Daoy (cell line): Measurements from ENCODE around the gene PDHX. TPM values are rescaled to one million over a fixed set of nuclear protein-coding genes. Genes with fewer than 3 reads are reported as not detected.

Source experiments
- DNase-seq: peaks from one replicate; pipeline ENCODE4 v3.0.0-alpha.2; 2015; ENCODE audit warnings: low read depth
- total RNA-seq: library from RNA; depleted of rRNA; stranded (reverse); fragments of >200 nt; shearing (Covaris generic); gene quantifications from 2 replicates; pipeline ENCODE4 v1.2.3, GENCODE V29; 2014

PDHX gene
- total RNA-seq, 1 experiment from 2014 or later = 52.5 TPM

DNA sequence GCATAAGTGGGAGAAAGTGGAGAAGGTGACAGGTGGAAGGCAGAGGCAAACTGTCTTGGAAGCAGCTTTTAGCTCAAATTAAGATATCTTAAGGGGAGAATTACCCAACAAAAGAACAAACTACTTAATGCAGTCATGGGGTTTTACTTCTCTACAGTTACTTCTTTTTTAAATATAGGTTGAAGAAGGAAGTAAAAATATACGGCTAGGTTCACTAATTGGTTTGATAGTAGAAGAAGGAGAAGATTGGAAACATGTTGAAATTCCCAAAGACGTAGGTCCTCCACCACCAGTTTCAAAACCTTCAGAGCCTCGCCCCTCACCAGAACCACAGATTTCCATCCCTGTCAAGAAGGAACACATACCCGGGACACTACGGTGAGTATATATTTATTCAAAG is 40.8 kb downstream of the PDHX start:
- DNase-seq = no peak

DNA sequence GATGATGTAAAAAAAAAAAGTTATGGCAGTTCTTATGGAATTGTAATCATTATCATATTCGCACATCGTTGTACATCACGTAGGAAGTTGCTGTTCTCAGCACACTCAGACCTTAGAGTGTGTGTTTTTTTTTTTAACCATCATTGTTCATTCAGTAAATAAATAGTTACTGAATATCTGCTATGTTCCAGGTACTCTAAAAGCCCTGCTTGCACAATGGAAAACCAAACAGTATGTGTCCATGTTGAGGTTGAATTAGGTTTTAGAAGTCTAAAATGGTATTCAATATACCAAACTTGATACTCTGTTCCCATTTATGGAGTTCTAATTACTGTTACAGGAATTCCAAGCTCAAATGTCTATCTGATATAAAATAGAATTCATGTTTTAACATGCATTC is 41.2 kb downstream of the PDHX start:
- no peak for DNase-seq

GRCh38 chr11:34959770-34960169 is 43.4 kb downstream of the PDHX start:
- no peak for DNase-seq

- DNase-seq = no peak
Measured at GRCh38 chr11:34960277-34960676, 43.9 kb downstream of the PDHX start.

DNA sequence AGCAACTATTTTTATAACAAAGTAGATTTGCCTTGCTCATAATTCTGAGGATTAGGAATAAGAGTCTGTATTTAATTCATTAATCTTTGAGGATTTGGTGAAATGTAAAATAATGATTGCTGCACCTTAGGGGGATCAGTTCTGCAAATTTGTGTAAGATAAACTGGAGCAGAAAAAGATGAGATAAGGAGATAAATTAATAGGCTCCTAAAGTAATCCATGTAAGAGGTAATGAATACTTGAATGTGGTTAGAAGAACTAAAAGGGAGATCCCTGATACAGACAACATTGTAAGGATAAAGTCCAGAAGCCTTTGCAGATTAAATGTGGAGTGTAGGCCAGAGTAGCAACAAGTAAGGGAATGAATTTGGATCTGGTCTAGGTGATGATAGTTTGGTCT is 45.6 kb downstream of the PDHX start:
- DNase-seq = no peak

DNA sequence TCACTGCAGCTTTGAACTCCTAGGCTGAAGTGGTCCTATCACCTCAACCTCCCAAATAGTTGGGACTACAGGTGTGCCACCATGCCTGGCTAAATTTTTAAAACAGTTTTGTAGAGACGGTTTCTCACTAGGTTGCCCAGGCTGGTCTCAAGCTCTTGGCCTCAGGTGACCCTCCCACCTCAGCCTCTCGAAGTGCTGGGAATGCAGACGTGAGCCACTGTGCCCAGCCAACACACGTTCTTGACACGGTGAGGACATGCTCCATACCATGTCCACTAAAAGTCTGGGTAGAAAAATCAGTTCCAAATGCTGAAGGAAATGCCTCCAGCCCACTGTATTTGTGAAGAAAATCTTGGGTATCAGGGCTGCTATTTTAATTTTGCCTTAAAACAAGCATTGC is 46.9 kb downstream of the PDHX start:
- DNase-seq = no peak

DNA sequence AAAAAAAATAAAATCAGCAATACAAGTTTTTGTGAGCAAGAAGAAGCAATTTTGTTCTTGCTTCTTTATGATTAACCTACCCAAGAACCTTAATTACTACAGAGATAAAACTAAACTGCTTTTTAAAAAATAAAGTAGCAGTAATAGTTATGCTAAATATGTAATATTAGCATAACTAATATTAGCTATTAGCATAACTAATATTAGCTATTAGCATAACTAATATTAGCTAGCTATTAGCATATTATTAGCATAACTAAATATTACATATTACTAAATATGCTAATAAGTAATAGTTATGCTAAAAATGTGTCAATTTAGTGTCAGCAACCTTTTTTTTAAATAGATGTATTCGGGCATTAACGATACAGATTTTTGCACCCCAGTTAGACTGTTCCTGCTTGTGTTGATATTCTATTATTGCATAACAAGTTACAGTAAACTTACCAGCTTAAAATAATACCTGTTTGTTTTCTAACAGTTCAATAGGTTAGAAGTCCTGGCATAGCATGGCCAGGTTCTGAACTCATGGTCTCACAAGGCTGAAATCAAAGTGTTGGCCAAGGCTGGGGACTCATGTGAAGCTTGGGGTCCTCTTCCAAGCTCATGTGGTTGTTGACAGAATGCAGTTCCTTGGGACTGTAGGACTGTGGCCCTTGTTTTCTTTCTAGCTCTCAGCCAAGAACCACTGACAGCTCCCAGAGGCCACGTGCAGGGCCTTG is 48.4 kb downstream of the PDHX start:
- no peak for DNase-seq

DNA sequence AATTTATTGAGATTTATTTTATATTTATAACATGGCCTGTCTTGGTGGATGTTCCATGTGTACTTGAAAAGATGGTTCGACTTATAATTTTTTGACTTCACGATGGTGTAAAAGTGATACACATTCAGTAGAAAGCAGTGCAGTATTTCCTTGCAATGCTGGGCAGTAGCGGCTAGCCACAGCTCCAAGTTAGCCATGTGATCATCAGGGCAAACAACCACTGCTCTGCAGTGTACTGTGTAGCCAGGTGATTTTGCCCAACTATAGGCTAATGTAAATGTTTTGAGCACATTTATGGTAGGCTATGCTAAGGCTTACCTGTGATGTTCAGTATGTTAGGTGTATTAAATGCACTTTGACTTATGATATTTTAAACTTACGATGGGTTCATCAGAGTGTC is 52.4 kb downstream of the PDHX start:
- DNase-seq = no peak

DNA sequence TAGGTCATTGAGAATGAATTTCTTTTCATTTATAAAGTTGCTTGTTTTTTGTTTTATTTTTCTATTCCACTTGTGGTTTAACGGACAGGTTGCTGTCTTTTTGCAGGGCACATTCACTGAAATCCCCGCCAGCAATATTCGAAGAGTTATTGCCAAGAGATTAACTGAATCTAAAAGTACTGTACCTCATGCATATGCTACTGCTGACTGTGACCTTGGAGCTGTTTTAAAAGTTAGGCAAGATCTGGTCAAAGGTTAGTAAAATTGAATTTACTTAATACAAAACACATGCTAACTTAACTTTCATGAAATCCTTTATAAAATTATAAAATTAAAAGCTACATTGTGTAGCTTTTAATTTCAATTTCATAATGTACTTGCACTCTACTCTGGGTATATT is 53.6 kb downstream of the PDHX start:
- DNase-seq = no peak

DNA sequence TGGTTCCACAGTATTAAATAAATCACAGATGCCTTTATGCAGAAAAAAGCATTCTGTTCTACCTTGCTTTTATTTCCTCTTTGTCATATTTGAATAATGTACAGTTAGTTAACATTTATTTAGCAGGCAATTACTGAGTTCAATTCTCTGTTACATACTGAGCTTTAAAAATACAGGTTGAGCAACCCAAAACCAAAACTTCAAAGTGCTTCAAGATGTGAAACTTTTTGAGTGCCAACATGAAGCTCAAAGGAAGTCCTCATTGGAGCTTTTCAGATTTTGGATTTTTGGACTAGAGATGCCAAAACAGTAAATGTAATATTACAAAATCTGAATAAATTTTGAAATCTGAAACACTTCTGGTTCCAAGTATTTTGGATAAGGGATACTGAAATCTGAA is 54.1 kb downstream of the PDHX start:
- DNase-seq = no peak

GRCh38 chr11:34971928-34972327 is 55.5 kb downstream of the PDHX start:
- no peak for DNase-seq

GRCh38 chr11:34972366-34972765 is 55.9 kb downstream of the PDHX start:
- DNase-seq = no peak

- no peak for DNase-seq
Measured at GRCh38 chr11:34972892-34973291, 56.5 kb downstream of the PDHX start.

GRCh38 chr11:34975482-34975881 is 59.1 kb downstream of the PDHX start:
- no peak for DNase-seq

DNA sequence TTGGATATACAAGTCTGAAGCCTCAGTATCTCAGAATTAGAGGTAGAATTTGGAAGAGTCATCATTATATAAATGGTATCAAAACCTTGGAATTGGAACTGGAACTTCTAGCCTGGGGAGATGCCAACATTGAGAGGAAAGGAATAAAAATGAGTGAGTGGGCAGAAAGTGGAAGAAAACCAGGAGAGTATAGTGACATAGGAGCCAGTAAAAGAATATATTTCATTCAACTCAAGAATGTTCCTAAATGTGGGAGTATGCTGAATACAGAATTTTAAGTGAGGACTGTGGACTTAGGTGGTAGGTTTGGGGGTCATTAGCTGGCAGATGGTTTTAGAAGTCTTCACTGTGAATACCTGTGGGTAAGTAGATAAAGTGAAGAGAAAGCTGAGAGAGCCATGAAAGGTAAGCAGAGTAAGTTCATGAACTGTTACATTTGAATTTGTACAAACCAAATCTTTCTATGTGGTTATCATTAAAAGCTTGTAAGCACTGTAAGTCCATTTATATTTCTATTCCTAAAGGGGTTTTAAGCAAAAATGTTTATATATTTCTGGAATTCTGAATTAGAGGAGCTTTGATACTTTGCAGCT is 60.2 kb downstream of the PDHX start:
- DNase-seq = peak; percentile 31

GRCh38 chr11:34977089-34977912 is 60.9 kb downstream of the PDHX start:
- peak; percentile 72 for DNase-seq

GRCh38 chr11:34978236-34979191 is 62.1 kb downstream of the PDHX start:
- peak; percentile 67 for DNase-seq

DNA sequence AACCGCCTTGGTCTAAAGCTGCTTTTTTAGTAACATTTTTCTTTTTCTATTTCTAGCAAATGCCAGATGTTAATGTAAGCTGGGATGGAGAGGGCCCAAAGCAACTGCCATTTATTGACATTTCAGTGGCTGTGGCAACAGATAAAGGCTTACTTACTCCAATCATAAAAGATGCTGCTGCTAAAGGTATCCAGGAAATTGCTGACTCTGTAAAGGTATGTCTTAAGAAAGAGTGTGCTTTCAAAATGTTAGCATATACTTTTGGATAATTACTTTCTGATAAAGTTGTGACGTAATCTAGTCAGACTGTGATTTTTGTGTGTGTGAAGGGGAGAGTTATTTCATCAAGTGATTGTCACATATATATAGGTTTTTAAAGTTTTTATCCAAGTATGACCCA is 68.1 kb downstream of the PDHX start:
- no peak for DNase-seq

GRCh38 chr11:34986883-34987520 is 70.6 kb downstream of the PDHX start:
- DNase-seq = no peak

- DNase-seq = no peak
Measured at GRCh38 chr11:34987617-34988016, 71.2 kb downstream of the PDHX start.
